Body of pancreas (tissue), 4 donors: ENCODE results near the gene TGM4.

ENCODE experiments used
- CTCF ChIP-seq, 7 experiments: fragments of 450-650 bp in 4 of 7; fragments of 200-600 bp in 3 of 7; sonication (generic) in 3 of 7; IDR thresholded peaks; one replicate each; pipeline ENCODE4 v1.5.1; 2016 to 2019; ENCODE audit warnings: antibody characterized with exemption in 7 of 7
- POLR2A ChIP-seq, 3 donors: fragments of 450-650 bp; IDR thresholded peaks; one replicate each; pipeline ENCODE4 v1.6.1; 2016; ENCODE audit warnings: antibody characterized with exemption in 3 of 3, mild to moderate bottlenecking in 2 of 3

- TF ChIP-seq POLR2A (IDR thresholded peaks at IDR 0.05), result no peak
- no peak for TF ChIP-seq CTCF (IDR thresholded peaks at IDR 0.05)
Measured at GRCh38 chr3:44930911-44931310, 56.5 kb downstream of the TGM4 start.
